HepG2 (cell line): Measurements from ENCODE around the gene TAF3. TPM values are rescaled to one million over a fixed set of nuclear protein-coding genes. Genes with fewer than 3 reads are reported as not detected.

Experiments
- DMAP1 ChIP-seq: IDR thresholded peaks from 2 replicates; pipeline ENCODE4 v1.6.1; 2016
- FOXK2 ChIP-seq: fragments of 450-650 bp; IDR thresholded peaks from 2 replicates; pipeline ENCODE4 v1.6.1; 2016
- HNF4A ChIP-seq: sonication (generic); formaldehyde crosslinking; IDR thresholded peaks from 2 replicates; pipeline ENCODE4 v1.4.0; 2020; ENCODE audit warnings: missing genetic modification reagents
- SALL1 ChIP-seq: sonication (generic); formaldehyde crosslinking; IDR thresholded peaks from 2 replicates; pipeline ENCODE4 v1.8.0; 2022; ENCODE audit warnings: mild to moderate bottlenecking, missing genetic modification reagents
- SRF ChIP-seq: IDR thresholded peaks from 2 replicates; pipeline ENCODE4 v1.6.1; 2011; ENCODE audit warnings: mild to moderate bottlenecking, low read depth, low read length, moderate library complexity
- THAP11 ChIP-seq: IDR thresholded peaks from 2 replicates; pipeline ENCODE4 v1.6.1; 2016; ENCODE audit warnings: missing biosample characterization, missing genetic modification reagents
- U2AF1 ChIP-seq: fragments of 200-400 bp; formaldehyde crosslinking; optimal IDR thresholded peaks from 2 replicates; pipeline ENCODE3; 2017; ENCODE audit warnings: mild to moderate bottlenecking, low read depth, low read length
- ZNF138 ChIP-seq: sonication (generic); formaldehyde crosslinking; IDR thresholded peaks from 2 replicates; pipeline ENCODE4 v1.5.0; 2020; ENCODE audit warnings: mild to moderate bottlenecking, low read depth, missing genetic modification reagents
- ZNF383 ChIP-seq: sonication (generic); formaldehyde crosslinking; IDR thresholded peaks from 2 replicates; pipeline ENCODE4 v1.4.0; 2020; ENCODE audit warnings: missing genetic modification reagents, mild to moderate bottlenecking, borderline replicate concordance
- ZNF432 ChIP-seq: sonication (generic); formaldehyde crosslinking; IDR thresholded peaks from 2 replicates; pipeline ENCODE4 v1.5.0; 2020; ENCODE audit warnings: missing genetic modification reagents, mild to moderate bottlenecking, borderline replicate concordance
- ZNF496 ChIP-seq: sonication (generic); formaldehyde crosslinking; IDR thresholded peaks from 2 replicates; pipeline ENCODE4 v1.8.1; 2023; ENCODE audit warnings: mild to moderate bottlenecking, moderate library complexity, missing genetic modification reagents; ENCODE audit not compliant: insufficient replicate concordance
- ZNF530 ChIP-seq: sonication (generic); formaldehyde crosslinking; IDR thresholded peaks from 2 replicates; pipeline ENCODE4 v1.5.0; 2020; ENCODE audit warnings: low read depth, mild to moderate bottlenecking, missing genetic modification reagents
- ZNF543 ChIP-seq: sonication (generic); formaldehyde crosslinking; IDR thresholded peaks from 2 replicates; pipeline ENCODE4 v1.4.0; 2020; ENCODE audit warnings: mild to moderate bottlenecking, missing genetic modification reagents
- ZNF777 ChIP-seq: sonication (generic); formaldehyde crosslinking; IDR thresholded peaks from 2 replicates; pipeline ENCODE4 v1.4.0; 2020; ENCODE audit warnings: missing genetic modification reagents
- ZNF782 ChIP-seq: sonication (generic); formaldehyde crosslinking; IDR thresholded peaks from 2 replicates; pipeline ENCODE4 v1.4.0; 2020; ENCODE audit warnings: missing genetic modification reagents, mild to moderate bottlenecking, borderline replicate concordance
- polyA plus RNA-seq, 8 experiments: library from polyadenylated mRNA; depleted of rRNA in 3 of 8; stranded (reverse) in 7 of 8; unstranded in 1 of 8; fragments of >200 nt; fragmentation: Illumina TruSeq in 4 of 8; extraction: Trizol in 4 of 8; gene quantifications; 2 replicates each; pipeline versions ENCODE4 v1.2.1 to v1.2.3, GENCODE V29; 2011 to 2016; ENCODE audit warnings: low read depth in 4 of 8, missing spikeins in 1 of 8, mixed read lengths in 1 of 8; ENCODE audit not compliant: insufficient read depth in 1 of 8
- total RNA-seq, 5 experiments: library from RNA; depleted of rRNA; stranded (reverse); fragments of >200 nt; fragmentation: Illumina TruSeq; extraction: Trizol; gene quantifications; 2 replicates each; pipeline ENCODE4 v1.2.3, GENCODE V29; 2016; ENCODE audit warnings: low read depth in 1 of 5
- TF ChIP-seq, protein P1 (sequence below): sonication (generic); formaldehyde crosslinking; IDR thresholded peaks from 2 replicates; pipeline ENCODE4 v1.4.0; 2020; ENCODE audit warnings: mild to moderate bottlenecking, missing genetic modification reagents
- TF ChIP-seq, protein P2 (sequence below): sonication (generic); formaldehyde crosslinking; IDR thresholded peaks from 2 replicates; pipeline ENCODE4 v1.5.0; 2020; ENCODE audit warnings: missing genetic modification reagents
- TF ChIP-seq, protein P3 (sequence below): sonication (generic); formaldehyde crosslinking; IDR thresholded peaks from 2 replicates; pipeline ENCODE4 v1.4.0; 2020; ENCODE audit warnings: missing genetic modification reagents
- TF ChIP-seq, protein P4 (sequence below): sonication (generic); formaldehyde crosslinking; IDR thresholded peaks from 2 replicates; pipeline ENCODE4 v1.4.0; 2020; ENCODE audit warnings: missing genetic modification reagents
- TF ChIP-seq, protein P5 (sequence below): sonication (generic); formaldehyde crosslinking; IDR thresholded peaks from 2 replicates; pipeline ENCODE4 v1.8.1; 2023; ENCODE audit warnings: missing genetic modification reagents, inconsistent platforms, borderline replicate concordance
- TF ChIP-seq, protein P6 (sequence below): sonication (generic); formaldehyde crosslinking; IDR thresholded peaks from 2 replicates; pipeline ENCODE4 v1.5.0; 2020; ENCODE audit warnings: missing genetic modification reagents

TAF3 gene
- total and polyA plus RNA-seq, 2 of the 13 experiments (the other 11 are each of a cell fraction or from before 2014, with no cell fraction given), result 1.7 to 2.9 TPM

DNA sequence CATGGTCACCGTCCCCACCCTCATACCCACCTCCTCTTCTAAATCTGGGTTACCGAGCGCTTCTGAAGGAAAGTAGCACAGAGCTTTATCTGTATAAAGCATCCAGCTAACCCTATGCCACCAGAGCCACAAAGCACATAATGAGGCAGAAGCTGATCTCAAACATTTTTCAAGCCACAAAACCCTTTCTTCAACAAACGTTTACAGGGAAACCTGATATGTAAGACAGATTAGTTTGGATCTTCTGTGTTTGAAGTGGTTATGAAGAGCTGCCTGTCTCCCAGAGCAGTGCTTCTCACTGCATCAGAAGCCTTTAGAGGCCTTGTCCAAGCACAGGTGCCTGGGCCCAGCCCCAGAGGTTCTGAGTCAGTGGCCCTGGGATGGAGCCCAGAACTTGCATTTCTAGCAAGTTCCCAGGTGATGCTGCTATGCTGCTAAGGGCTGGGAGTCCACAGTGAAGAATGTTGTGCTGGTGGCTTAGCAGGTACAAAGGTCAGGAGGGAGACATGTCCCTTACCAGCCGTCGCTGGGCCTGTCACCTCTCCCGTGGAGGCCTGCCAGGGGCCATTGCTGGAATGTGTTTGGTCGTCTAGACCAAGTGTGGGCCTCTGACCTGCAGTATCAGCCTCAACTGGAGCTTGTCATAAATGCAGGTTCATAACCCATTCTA, 90.4 kb downstream of the TAF3 start (continued):
- TF ChIP-seq ZNF530 (no peak), ZNF138 (no peak), ZNF383 (CRISPR knock-in tag) (no peak), THAP11 (peak; percentile 43; the same call in 1 of the 2 replicates), SRF (no peak), ZNF777 (CRISPR knock-in tag) (0 out of 2 replicates have a peak, but pooled peaks have one; percentile 50), ZNF496 (no peak), ZNF782 (CRISPR knock-in tag) (no peak), HNF4A (CRISPR knock-in tag) (peak; percentile 95), DMAP1 (no peak), FOXK2 (no peak), ZNF543 (CRISPR knock-in tag) (no peak), U2AF1 (no peak), ZNF432 (CRISPR knock-in tag) (no peak), SALL1 (peak; percentile 87)
- TF ChIP-seq, protein P1, sequence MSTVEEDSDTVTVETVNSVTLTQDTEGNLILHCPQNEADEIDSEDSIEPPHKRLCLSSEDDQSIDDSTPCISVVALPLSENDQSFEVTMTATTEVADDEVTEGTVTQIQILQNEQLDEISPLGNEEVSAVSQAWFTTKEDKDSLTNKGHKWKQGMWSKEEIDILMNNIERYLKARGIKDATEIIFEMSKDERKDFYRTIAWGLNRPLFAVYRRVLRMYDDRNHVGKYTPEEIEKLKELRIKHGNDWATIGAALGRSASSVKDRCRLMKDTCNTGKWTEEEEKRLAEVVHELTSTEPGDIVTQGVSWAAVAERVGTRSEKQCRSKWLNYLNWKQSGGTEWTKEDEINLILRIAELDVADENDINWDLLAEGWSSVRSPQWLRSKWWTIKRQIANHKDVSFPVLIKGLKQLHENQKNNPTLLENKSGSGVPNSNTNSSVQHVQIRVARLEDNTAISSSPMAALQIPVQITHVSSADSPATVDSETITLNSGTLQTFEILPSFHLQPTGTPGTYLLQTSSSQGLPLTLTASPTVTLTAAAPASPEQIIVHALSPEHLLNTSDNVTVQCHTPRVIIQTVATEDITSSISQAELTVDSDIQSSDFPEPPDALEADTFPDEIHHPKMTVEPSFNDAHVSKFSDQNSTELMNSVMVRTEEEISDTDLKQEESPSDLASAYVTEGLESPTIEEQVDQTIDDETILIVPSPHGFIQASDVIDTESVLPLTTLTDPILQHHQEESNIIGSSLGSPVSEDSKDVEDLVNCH (CRISPR knock-in tag), result no peak
- TF ChIP-seq, protein P2, sequence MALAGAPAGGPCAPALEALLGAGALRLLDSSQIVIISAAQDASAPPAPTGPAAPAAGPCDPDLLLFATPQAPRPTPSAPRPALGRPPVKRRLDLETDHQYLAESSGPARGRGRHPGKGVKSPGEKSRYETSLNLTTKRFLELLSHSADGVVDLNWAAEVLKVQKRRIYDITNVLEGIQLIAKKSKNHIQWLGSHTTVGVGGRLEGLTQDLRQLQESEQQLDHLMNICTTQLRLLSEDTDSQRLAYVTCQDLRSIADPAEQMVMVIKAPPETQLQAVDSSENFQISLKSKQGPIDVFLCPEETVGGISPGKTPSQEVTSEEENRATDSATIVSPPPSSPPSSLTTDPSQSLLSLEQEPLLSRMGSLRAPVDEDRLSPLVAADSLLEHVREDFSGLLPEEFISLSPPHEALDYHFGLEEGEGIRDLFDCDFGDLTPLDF, result no peak
- TF ChIP-seq, protein P3, sequence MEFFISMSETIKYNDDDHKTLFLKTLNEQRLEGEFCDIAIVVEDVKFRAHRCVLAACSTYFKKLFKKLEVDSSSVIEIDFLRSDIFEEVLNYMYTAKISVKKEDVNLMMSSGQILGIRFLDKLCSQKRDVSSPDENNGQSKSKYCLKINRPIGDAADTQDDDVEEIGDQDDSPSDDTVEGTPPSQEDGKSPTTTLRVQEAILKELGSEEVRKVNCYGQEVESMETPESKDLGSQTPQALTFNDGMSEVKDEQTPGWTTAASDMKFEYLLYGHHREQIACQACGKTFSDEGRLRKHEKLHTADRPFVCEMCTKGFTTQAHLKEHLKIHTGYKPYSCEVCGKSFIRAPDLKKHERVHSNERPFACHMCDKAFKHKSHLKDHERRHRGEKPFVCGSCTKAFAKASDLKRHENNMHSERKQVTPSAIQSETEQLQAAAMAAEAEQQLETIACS, result no peak
- TF ChIP-seq, protein P4, sequence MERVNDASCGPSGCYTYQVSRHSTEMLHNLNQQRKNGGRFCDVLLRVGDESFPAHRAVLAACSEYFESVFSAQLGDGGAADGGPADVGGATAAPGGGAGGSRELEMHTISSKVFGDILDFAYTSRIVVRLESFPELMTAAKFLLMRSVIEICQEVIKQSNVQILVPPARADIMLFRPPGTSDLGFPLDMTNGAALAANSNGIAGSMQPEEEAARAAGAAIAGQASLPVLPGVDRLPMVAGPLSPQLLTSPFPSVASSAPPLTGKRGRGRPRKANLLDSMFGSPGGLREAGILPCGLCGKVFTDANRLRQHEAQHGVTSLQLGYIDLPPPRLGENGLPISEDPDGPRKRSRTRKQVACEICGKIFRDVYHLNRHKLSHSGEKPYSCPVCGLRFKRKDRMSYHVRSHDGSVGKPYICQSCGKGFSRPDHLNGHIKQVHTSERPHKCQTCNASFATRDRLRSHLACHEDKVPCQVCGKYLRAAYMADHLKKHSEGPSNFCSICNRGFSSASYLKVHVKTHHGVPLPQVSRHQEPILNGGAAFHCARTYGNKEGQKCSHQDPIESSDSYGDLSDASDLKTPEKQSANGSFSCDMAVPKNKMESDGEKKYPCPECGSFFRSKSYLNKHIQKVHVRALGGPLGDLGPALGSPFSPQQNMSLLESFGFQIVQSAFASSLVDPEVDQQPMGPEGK (CRISPR knock-in tag), result peak; percentile 45; the same call in 1 of the 2 replicates
- TF ChIP-seq, protein P5, sequence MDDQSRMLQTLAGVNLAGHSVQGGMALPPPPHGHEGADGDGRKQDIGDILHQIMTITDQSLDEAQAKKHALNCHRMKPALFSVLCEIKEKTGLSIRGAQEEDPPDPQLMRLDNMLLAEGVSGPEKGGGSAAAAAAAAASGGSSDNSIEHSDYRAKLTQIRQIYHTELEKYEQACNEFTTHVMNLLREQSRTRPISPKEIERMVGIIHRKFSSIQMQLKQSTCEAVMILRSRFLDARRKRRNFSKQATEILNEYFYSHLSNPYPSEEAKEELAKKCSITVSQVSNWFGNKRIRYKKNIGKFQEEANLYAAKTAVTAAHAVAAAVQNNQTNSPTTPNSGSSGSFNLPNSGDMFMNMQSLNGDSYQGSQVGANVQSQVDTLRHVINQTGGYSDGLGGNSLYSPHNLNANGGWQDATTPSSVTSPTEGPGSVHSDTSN (CRISPR knock-in tag), result no peak
- TF ChIP-seq, protein P6, sequence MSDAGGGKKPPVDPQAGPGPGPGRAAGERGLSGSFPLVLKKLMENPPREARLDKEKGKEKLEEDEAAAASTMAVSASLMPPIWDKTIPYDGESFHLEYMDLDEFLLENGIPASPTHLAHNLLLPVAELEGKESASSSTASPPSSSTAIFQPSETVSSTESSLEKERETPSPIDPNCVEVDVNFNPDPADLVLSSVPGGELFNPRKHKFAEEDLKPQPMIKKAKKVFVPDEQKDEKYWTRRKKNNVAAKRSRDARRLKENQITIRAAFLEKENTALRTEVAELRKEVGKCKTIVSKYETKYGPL (CRISPR knock-in tag), result no peak
